Lower lobe of right lung (tissue), 2 donors: ENCODE results near the gene MREG. TPM values are rescaled to one million over a fixed set of nuclear protein-coding genes. Genes with fewer than 3 reads are reported as not detected.
"Not testable (repeated sequence)": the region's sequence is repeated elsewhere in the genome, so short reads cannot be mapped to it uniquely, and the experiment has no call there.

Source experiments
- ATAC-seq, 2 donors: fragments of 200-7000 bp; cut with Tn5 transposase; one replicate each; pipeline ENCODE4 v1.9.1; 2020 to 2022; ENCODE audit warnings: mild to moderate bottlenecking in 2 of 2, moderate library complexity in 2 of 2
- DNase-seq: peaks from one replicate; pipeline ENCODE4 v3.0.0-alpha.2; 2020
- H3K27ac ChIP-seq: fragments of 200-600 bp; one replicate; pipeline ENCODE4 v1.8.0; 2022
- H3K27me3 ChIP-seq: fragments of 200-600 bp; one replicate; pipeline ENCODE4 v1.8.0; 2022; ENCODE audit warnings: low read depth
- H3K36me3 ChIP-seq: fragments of 200-600 bp; one replicate; pipeline ENCODE4 v1.8.0; 2022; ENCODE audit warnings: mild to moderate bottlenecking
- H3K4me1 ChIP-seq: fragments of 200-600 bp; one replicate; pipeline ENCODE4 v1.8.0; 2022
- H3K4me3 ChIP-seq: fragments of 200-600 bp; one replicate; pipeline ENCODE4 v1.8.0; 2022; ENCODE audit warnings: mild to moderate bottlenecking
- H3K9me3 ChIP-seq: fragments of 200-600 bp; one replicate; pipeline ENCODE4 v1.8.0; 2022
- intact Hi-C: fragments of 100-400 bp; cut with DNase I; formaldehyde crosslinking; loops from one replicate; pipeline ENCODE4 v1.11.0; 2022
- total RNA-seq: library from RNA; stranded (reverse); fragmentation: NEBNext Ultra II Directional; extraction: Animal tissue kit (Norgen Biotek cat#: 25700); gene quantifications from one replicate; pipeline ENCODE4 v1.2.1, GENCODE V29; 2021
- TF ChIP-seq, protein P1 (sequence below): fragments of 200-600 bp; IDR thresholded peaks from one replicate; pipeline ENCODE4 v1.8.0; 2022; ENCODE audit warnings: antibody characterized with exemption, mild to moderate bottlenecking
- donor health status: DM: no; HTN: yes; CAD: no; lungs with severe emphysema.

MREG gene
- total RNA-seq, 1 donor from 2014 or later = 12.7 TPM

DNA sequence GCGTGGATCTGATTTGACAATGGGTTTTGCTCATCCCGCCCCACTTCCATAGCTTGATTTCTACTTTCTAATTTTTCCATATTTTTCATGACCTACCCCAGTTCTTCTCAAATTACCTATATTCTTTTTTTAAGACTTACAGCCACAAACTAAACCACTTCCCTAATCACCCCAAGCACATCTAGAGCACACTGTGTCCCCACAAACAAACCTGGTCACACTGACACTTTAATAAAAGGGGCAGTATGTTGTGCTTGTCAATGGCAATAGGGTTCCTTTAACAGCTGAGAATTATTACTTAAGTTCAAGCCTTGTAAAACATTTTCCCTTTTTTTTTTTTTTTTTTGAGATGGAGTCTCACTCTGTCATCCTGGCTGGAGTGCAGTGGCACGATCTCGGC lies 47.1 kb downstream of the MREG start:
- no peak overlapping the region for H3K27ac ChIP-seq
- no peak overlapping the region for H3K4me3 ChIP-seq
- ATAC-seq (no peak), DNase-seq (no peak)
- no peaks in the 10 kb centered on the region for H3K36me3 ChIP-seq
- no peaks in the 10 kb centered on the region for H3K4me1 ChIP-seq
- TF ChIP-seq, protein P1, sequence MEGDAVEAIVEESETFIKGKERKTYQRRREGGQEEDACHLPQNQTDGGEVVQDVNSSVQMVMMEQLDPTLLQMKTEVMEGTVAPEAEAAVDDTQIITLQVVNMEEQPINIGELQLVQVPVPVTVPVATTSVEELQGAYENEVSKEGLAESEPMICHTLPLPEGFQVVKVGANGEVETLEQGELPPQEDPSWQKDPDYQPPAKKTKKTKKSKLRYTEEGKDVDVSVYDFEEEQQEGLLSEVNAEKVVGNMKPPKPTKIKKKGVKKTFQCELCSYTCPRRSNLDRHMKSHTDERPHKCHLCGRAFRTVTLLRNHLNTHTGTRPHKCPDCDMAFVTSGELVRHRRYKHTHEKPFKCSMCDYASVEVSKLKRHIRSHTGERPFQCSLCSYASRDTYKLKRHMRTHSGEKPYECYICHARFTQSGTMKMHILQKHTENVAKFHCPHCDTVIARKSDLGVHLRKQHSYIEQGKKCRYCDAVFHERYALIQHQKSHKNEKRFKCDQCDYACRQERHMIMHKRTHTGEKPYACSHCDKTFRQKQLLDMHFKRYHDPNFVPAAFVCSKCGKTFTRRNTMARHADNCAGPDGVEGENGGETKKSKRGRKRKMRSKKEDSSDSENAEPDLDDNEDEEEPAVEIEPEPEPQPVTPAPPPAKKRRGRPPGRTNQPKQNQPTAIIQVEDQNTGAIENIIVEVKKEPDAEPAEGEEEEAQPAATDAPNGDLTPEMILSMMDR = no peak
- intact Hi-C loops = no loop called here
- H3K9me3 ChIP-seq = no peaks in the 10 kb centered on the region
- H3K27me3 ChIP-seq = no peaks in the 10 kb centered on the region

DNA sequence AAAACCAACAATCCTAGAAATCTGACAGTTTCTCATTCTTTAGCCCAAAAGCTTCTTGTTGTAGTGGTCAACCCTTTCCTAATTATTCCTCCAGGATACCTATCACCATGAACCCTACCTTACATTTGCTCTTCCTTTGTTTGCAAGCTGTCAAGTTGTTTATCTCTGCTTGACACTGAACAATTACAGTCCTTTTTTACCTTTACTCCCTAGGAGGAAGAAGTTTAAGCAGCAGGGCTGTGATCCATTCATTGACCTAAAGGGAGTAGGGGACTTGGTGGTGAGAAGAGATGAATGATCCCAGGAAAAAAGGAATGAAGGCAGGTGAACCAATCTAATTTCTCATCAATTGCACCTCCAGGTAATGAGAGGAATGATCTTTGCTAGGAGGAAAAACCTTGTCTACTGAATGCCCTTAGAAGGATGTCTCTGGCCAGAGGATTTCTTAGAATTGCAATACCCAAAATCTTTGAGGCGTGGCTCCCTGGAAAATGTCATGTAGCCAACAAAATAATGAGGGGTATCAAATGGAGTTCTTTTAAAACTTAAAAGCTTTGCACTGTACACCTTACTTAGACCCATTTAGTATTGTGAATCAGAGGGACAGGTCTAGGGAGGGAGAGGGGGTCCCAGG lies 47.7 kb downstream of the MREG start:
- Histone ChIP-seq H3K27me3 (no peaks in the 10 kb centered on the region), H3K9me3 (no peaks in the 10 kb centered on the region), H3K27ac (no peak overlapping the region), H3K4me3 (no peak overlapping the region), H3K4me1 (no peaks in the 10 kb centered on the region), H3K36me3 (no peaks in the 10 kb centered on the region)
- DNase-seq (no peak), ATAC-seq (no peak)
- TF ChIP-seq, protein P1 = no peak
- intact Hi-C loops = no loop called here

DNA sequence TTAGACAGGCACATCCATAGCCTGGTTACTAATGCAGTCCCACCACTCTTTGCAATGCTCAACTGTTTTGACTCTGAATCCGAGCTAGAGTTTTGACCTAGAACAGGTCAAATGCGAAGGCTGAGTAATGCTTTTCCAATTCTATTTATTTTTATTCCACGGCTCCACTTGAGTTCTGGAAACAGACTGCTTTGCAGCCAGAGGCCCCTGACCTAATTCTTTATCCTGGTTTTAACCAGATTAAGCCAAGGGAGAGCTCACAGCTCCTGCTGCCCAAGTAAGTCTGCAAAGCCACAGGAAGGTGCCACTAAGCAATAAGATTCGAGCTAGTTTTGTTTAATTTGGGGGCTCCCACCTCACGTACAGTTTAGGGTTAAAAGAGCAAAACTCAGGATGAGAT lies 51.4 kb downstream of the MREG start:
- TF ChIP-seq, protein P1 = no peak
- H3K27ac ChIP-seq = no peak overlapping the region

DNA sequence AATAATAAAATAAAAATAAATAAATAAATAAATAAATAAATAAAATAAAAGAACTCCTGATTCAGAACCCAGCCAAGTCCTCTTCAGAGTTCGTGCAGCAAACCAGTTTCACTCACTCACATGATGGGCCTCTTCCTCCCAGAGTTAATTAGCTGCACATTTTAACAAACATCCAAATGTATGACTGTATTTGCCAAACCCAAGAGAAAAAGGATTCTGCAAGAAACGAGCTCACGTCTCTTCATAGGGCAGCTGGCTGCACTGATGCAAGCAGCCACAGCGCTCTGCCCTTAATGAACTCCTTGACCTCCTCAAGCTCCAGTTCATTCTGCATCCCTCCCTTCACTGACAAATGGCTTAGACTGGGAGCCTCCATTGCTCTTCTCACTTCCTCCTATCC lies 55.1 kb downstream of the MREG start:
- Histone ChIP-seq H3K9me3 (no peaks in the 10 kb centered on the region), H3K4me3 (no peak overlapping the region), H3K36me3 (no peaks in the 10 kb centered on the region), H3K4me1 (no peaks in the 10 kb centered on the region), H3K27ac (no peak overlapping the region), H3K27me3 (no peaks in the 10 kb centered on the region)
- ATAC-seq (no peak), DNase-seq (no peak)
- intact Hi-C loops = no loop called here
- TF ChIP-seq, protein P1 = no peak

More for the DNA sequence above, 51.4 kb downstream of the MREG start:
- Histone ChIP-seq H3K4me1 (no peaks in the 10 kb centered on the region), H3K27me3 (no peaks in the 10 kb centered on the region), H3K4me3 (no peak overlapping the region), H3K36me3 (no peaks in the 10 kb centered on the region), H3K9me3 (no peaks in the 10 kb centered on the region)
- DNase-seq (no peak), ATAC-seq (peak in 1 of 2 donors; percentile 31)
- intact Hi-C loops = no loop called here

DNA sequence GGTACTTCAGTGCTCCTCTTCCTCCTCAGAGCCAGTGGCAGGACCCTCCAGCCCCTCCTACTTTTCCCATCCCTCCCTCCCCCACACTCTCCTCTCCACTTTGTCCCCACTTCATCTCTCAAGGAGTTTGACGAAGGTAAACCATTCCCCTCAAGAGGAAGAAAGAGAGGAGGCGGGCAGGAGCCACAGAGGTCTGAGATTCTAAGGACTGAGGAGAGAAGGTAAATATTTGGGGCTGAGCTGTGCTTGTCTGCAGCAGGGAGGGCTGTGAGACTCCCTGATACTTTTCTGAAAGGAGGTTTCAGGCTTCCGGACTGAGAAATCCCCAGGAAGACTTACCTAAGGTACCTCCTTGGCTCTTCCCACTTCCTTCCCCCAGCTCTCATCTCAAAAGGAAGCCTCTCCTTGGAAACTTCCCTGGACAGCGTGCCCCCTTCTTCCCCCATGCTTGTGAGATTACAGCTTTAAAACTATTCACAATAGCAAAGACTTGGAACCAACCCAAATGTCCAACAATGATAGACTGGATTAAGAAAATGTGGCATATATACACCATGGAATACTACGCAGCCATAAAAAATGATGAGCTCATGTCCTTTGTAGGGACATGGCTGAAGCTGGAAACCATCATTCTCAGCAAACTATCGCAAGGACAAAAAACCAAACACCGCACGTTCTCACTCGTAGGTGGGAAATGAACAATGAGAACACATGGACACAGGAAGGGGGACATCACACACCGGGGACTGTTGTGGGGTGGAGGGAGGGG lies 55.8 kb downstream of the MREG start:
- H3K27me3 ChIP-seq, H3K27ac ChIP-seq, H3K4me1 ChIP-seq, H3K4me3 ChIP-seq, DNase-seq, H3K9me3 ChIP-seq, H3K36me3 ChIP-seq, intact Hi-C loops: not testable (repeated sequence)
- ATAC-seq = peak in 1 of 2 donors; percentile 80
